ENCODE data around the gene CYB561D2. TPM values are rescaled to one million over a fixed set of nuclear protein-coding genes. Genes with fewer than 3 reads are reported as not detected.

CYB561D2 gene
- polyA plus RNA-seq, 1 donor from 2014 or later: 21.2 TPM

GRCh38 chr3:50341996-50342650 lies 8.5 kb upstream of the CYB561D2 start:
- no peaks in the 10 kb centered on the region for H4K20me1 ChIP-seq (ENCODE audit: insufficient read depth)
- H3K4me2 ChIP-seq (ENCODE audit: low read length): no peak overlapping the region
- no peak overlapping the region for H3K4me3 ChIP-seq (ENCODE audit: low read length)
- no peaks in the 10 kb centered on the region for H3F3A ChIP-seq (ENCODE audit: insufficient read depth, low read length, poor library complexity, severe bottlenecking)
- no peak overlapping the region for H2AFZ ChIP-seq (ENCODE audit: low read depth, low read length)
- no peaks in the 10 kb centered on the region for H3K36me3 ChIP-seq (ENCODE audit: insufficient read depth, low read length)
- no peaks in the 10 kb centered on the region for H3K9me2 ChIP-seq (ENCODE audit: insufficient read depth, low read length)
- no peak for TF ChIP-seq EP300 (conservative IDR thresholded peaks at IDR 0.05; ENCODE audit: poor library complexity, severe bottlenecking)
- TF ChIP-seq EZH2 (IDR thresholded peaks at IDR 0.05; ENCODE audit: borderline replicate concordance, insufficient read depth, low read length, poor library complexity, severe bottlenecking): no peak
- TF ChIP-seq CTCF (IDR thresholded peaks at IDR 0.05; ENCODE audit: poor library complexity, severe bottlenecking): no peak
- no peaks in the 10 kb centered on the region for H3K9me3 ChIP-seq (ENCODE audit: low read length)
- H3K79me2 ChIP-seq (replicated peaks; ENCODE audit: insufficient read depth, low read length): no peaks in the 10 kb centered on the region
- H3K27ac ChIP-seq (ENCODE audit: low read length): no peak overlapping the region
- H3K9ac ChIP-seq (ENCODE audit: low read length): no peak overlapping the region
- H3K27me3 ChIP-seq (ENCODE audit: insufficient read depth, low read depth, low read length): peaks cover 43% of the 10 kb centered on the region

- no peaks in the 10 kb centered on the region for H3K79me2 ChIP-seq (replicated peaks; ENCODE audit: insufficient read depth, low read length)
- H3K9ac ChIP-seq (ENCODE audit: low read length): no peak overlapping the region
- no peaks in the 10 kb centered on the region for H3K9me3 ChIP-seq (ENCODE audit: low read length)
- no peaks in the 10 kb centered on the region for H4K20me1 ChIP-seq (ENCODE audit: insufficient read depth)
- no peak overlapping the region for H3K4me2 ChIP-seq (ENCODE audit: low read length)
- no peaks in the 10 kb centered on the region for H3K9me2 ChIP-seq (ENCODE audit: insufficient read depth, low read length)
- H3F3A ChIP-seq (ENCODE audit: insufficient read depth, low read length, poor library complexity, severe bottlenecking): no peaks in the 10 kb centered on the region
- peaks cover 43% of the 10 kb centered on the region for H3K27me3 ChIP-seq (ENCODE audit: insufficient read depth, low read depth, low read length)
- H3K36me3 ChIP-seq (ENCODE audit: insufficient read depth, low read length): no peaks in the 10 kb centered on the region
- H2AFZ ChIP-seq (ENCODE audit: low read depth, low read length): no peak overlapping the region
- no peak overlapping the region for H3K4me3 ChIP-seq (ENCODE audit: low read length)
- H3K27ac ChIP-seq (ENCODE audit: low read length): no peak overlapping the region
- TF ChIP-seq CTCF (IDR thresholded peaks at IDR 0.05; ENCODE audit: poor library complexity, severe bottlenecking): no peak
- TF ChIP-seq RAD21 (conservative IDR thresholded peaks at IDR 0.05): no peak
- TF ChIP-seq SMC3 (conservative IDR thresholded peaks at IDR 0.05; ENCODE audit: poor library complexity): no peak
- TF ChIP-seq EP300 (conservative IDR thresholded peaks at IDR 0.05; ENCODE audit: poor library complexity, severe bottlenecking): no peak
- TF ChIP-seq MXI1 (conservative IDR thresholded peaks at IDR 0.05; ENCODE audit: poor library complexity, severe bottlenecking): no peak
- TF ChIP-seq REST (IDR thresholded peaks at IDR 0.05; ENCODE audit: borderline replicate concordance): no peak
- no peak for TF ChIP-seq TAF1 (IDR thresholded peaks at IDR 0.05; ENCODE audit: low read depth)
- no peak for TF ChIP-seq EZH2 (IDR thresholded peaks at IDR 0.05; ENCODE audit: borderline replicate concordance, insufficient read depth, low read length, poor library complexity, severe bottlenecking)
- TF ChIP-seq POLR2AphosphoS5 (IDR thresholded peaks at IDR 0.05): no peak
Observed at GRCh38 chr3:50342813-50343633, 7.6 kb upstream of the CYB561D2 start.

All from neural cell (in vitro differentiated cells).